ELR (cell line): Measurements from ENCODE around the gene ANXA6.

ENCODE experiments used
- DNase-seq: peaks from one replicate; pipeline ENCODE4 v3.0.0-alpha.2; 2015; ENCODE audit warnings: low read depth

The ANXA6 gene

GRCh38 chr5:151153766-151154272 is 3.8 kb downstream of the ANXA6 start:
- peak; percentile 28 for DNase-seq

GRCh38 chr5:151153300-151153699 is 4.3 kb downstream of the ANXA6 start:
- no peak for DNase-seq

- DNase-seq = peak; percentile 5
These were observed 5.8 kb downstream of the ANXA6 start for GRCh38 chr5:151151793-151152192.

GRCh38 chr5:151151263-151151660 is 6.3 kb downstream of the ANXA6 start:
- no peak for DNase-seq

- peak; percentile 20 for DNase-seq
These were observed 6.9 kb downstream of the ANXA6 start for GRCh38 chr5:151150471-151151262.

GRCh38 chr5:151148583-151148982 is 9.0 kb downstream of the ANXA6 start:
- no peak for DNase-seq

- DNase-seq = no peak
These were observed 10.5 kb downstream of the ANXA6 start for GRCh38 chr5:151147033-151147432.

- no peak for DNase-seq
These were observed 11.5 kb downstream of the ANXA6 start for GRCh38 chr5:151146061-151146460.

- DNase-seq = no peak
These were observed 12.7 kb downstream of the ANXA6 start for GRCh38 chr5:151144922-151145321.

GRCh38 chr5:151144275-151144674 is 13.3 kb downstream of the ANXA6 start:
- DNase-seq = no peak

- no peak for DNase-seq
These were observed 13.9 kb downstream of the ANXA6 start for GRCh38 chr5:151143645-151144044.

GRCh38 chr5:151142933-151143332 is 14.6 kb downstream of the ANXA6 start:
- no peak for DNase-seq

- DNase-seq = no peak
These were observed 16.0 kb downstream of the ANXA6 start for GRCh38 chr5:151141535-151141934.

GRCh38 chr5:151140686-151141459 is 16.7 kb downstream of the ANXA6 start:
- DNase-seq = no peak

GRCh38 chr5:151139646-151140045 is 17.9 kb downstream of the ANXA6 start:
- DNase-seq = no peak

- no peak for DNase-seq
These were observed 18.6 kb downstream of the ANXA6 start for GRCh38 chr5:151139015-151139414.

GRCh38 chr5:151138114-151138513 is 19.5 kb downstream of the ANXA6 start:
- no peak for DNase-seq

GRCh38 chr5:151137067-151137825 is 20.3 kb downstream of the ANXA6 start:
- DNase-seq = no peak

GRCh38 chr5:151134228-151134627 is 23.4 kb downstream of the ANXA6 start:
- no peak for DNase-seq

- DNase-seq = no peak
These were observed 24.6 kb downstream of the ANXA6 start for GRCh38 chr5:151132963-151133362.

- peak; percentile 6 for DNase-seq
These were observed 26.4 kb downstream of the ANXA6 start for GRCh38 chr5:151130922-151131891.
